PC-9 (cell line): Measurements from ENCODE around the gene SMYD2. TPM values are rescaled to one million over a fixed set of nuclear protein-coding genes. Genes with fewer than 3 reads are reported as not detected.

Source experiments
- BruUV-seq: library from RNA; stranded (reverse); fragments of 400-500 nt; replicated peaks from 2 replicates; lab custom pipeline; 2021; lab: Mats Ljungman, UMichigan
- CTCF ChIA-PET: fragments of 300-600 bp; sonication (Branson Sonifier 250); formaldehyde crosslinking; loops from one replicate; lab custom pipeline; 2022; ENCODE audit warnings: antibody characterized with exemption; lab: Charles Lee
- POLR2A ChIA-PET: fragments of 300-600 bp; sonication (Branson Sonifier 250); formaldehyde crosslinking; loops from one replicate; lab custom pipeline; 2022; ENCODE audit warnings: antibody characterized with exemption; ENCODE audit not compliant: unreplicated experiment; lab: Charles Lee
- DNase-seq, 2 experiments: peaks; one replicate each; pipeline versions ENCODE4 v3.0.0 to v3.0.0-alpha.2; 2015 to 2022; ENCODE audit warnings: mixed read lengths in 1 of 2
- H2AFZ ChIP-seq: fragments of 200-600 bp; sonication (generic); 2 replicates; pipeline ENCODE4 v1.8.1; 2017; ENCODE audit warnings: antibody characterized with exemption
- H3F3A ChIP-seq: fragments of 200-600 bp; sonication (generic); 2 replicates; pipeline ENCODE4 v1.8.1; 2017; ENCODE audit warnings: antibody characterized with exemption, mild to moderate bottlenecking, low read depth; ENCODE audit not compliant: insufficient read depth
- H3K27ac ChIP-seq: fragments of 200-600 bp; sonication (generic); 2 replicates; pipeline ENCODE4 v1.6.1; 2016; ENCODE audit warnings: mixed run types
- H3K27me3 ChIP-seq: fragments of 200-600 bp; sonication (generic); 2 replicates; pipeline ENCODE4 v1.6.1; 2016; ENCODE audit warnings: low read depth, mixed run types; ENCODE audit not compliant: insufficient read depth
- H3K36me3 ChIP-seq: fragments of 200-600 bp; sonication (generic); 2 replicates; pipeline ENCODE4 v1.6.1; 2016; ENCODE audit warnings: low read depth, mixed run types
- H3K4me1 ChIP-seq: fragments of 200-600 bp; sonication (generic); replicated peaks from 2 replicates; pipeline ENCODE4 v1.6.1; 2016; ENCODE audit warnings: mixed run types; ENCODE audit not compliant: insufficient read depth
- H3K4me2 ChIP-seq: fragments of 200-600 bp; sonication (generic); 2 replicates; pipeline ENCODE4 v1.6.1; 2017; ENCODE audit warnings: mixed run types
- H3K4me3 ChIP-seq: fragments of 200-600 bp; sonication (generic); 2 replicates; pipeline ENCODE4 v1.6.1; 2016; ENCODE audit warnings: mixed run types
- H3K79me2 ChIP-seq: fragments of 200-600 bp; sonication (generic); 2 replicates; pipeline ENCODE4 v1.6.1; 2017; ENCODE audit warnings: low read depth, mixed run types
- H3K9me2 ChIP-seq: fragments of 200-600 bp; sonication (generic); 2 replicates; pipeline ENCODE4 v1.8.1; 2017; ENCODE audit warnings: mild to moderate bottlenecking; ENCODE audit not compliant: insufficient read depth
- H3K9me3 ChIP-seq: fragments of 200-600 bp; sonication (generic); 2 replicates; pipeline ENCODE4 v1.8.1; 2016; ENCODE audit warnings: low read depth; ENCODE audit not compliant: insufficient read depth
- H4K20me1 ChIP-seq: fragments of 200-600 bp; sonication (generic); 2 replicates; pipeline ENCODE4 v1.8.1; 2017; ENCODE audit not compliant: insufficient read depth
- CTCF ChIP-seq: fragments of 200-600 bp; sonication (generic); conservative IDR thresholded peaks from 2 replicates; pipeline ENCODE4 v1.6.1; 2017; ENCODE audit warnings: mixed run types, antibody characterized with exemption, mild to moderate bottlenecking, moderate library complexity
- EZH2 ChIP-seq: fragments of 200-600 bp; sonication (generic); IDR thresholded peaks from 2 replicates; pipeline ENCODE4 v1.8.0; 2017; ENCODE audit warnings: antibody characterized with exemption, low read depth
- intact Hi-C: fragments of 100-400 bp; cut with micrococcal nuclease; formaldehyde crosslinking; loops from one replicate; pipeline ENCODE4 v1.10.0; 2022; ENCODE audit not compliant: unreplicated experiment
- total RNA-seq: library from RNA; stranded (reverse); gene quantifications from 2 replicates; pipeline ENCODE4 v1.2.3, GENCODE V29; 2021

Gene SMYD2
- total RNA-seq, 1 experiment from 2014 or later = 36.4 TPM

DNA sequence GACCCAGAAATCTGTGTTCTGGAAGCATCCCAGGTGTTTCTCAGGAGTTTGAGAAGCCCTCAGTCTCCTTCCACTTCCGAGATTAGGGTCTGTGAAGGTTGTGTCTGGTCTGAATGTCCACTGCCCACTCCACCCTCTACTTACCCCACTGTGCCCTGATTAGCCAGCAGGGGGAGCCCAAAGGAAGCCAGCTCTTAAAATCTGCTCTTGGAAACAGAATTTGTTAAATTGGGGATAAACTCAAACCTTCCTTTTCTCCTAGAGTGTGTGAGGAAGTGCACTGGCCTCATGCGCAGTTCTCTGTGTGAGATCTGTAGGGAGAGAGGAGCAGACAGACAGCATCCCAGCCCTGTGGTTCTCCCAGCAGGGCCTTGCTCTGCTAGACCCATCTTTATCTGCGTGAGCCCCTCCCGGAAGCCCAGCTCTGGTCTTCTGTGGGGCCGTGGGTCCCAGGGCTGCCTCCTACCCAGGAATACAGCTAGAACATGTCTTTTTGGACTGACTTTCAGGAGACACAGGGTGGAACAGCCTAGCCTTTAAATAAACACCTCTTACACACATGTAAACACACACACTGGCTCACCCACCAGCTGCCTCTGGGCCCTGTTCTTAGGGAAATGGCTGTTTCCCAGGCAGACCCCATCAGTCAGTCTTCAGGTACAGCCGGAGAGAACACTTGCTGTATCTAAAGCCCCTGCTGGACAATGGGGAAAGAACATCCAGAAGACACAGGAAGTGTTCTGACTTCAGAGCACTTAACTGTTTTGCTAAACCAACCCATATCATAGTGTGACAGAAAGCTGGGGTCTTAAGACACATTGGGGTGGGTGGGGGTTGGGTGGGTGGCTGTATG is 52.2 kb downstream of the SMYD2 start:
- ChIA-PET POLR2A (interaction anchor here (0.6 kb wide), 3 partner anchors 17 to 216 kb away, joined by 3 read pairs; no protein-coding TSS in a partner anchor), CTCF (interaction anchor here (0.6 to 3.2 kb wide), 7 partner anchors 16 to 294 kb away, joined by 3 to 34 read pairs (median 7); no protein-coding TSS in a partner anchor)
- Histone ChIP-seq H2AFZ (no peak overlapping the region), H3K4me3 (no peak overlapping the region), H3K79me2 (no peaks in the 10 kb centered on the region), H3K27ac (no peak overlapping the region), H3K4me2 (no peak overlapping the region), H3K36me3 (no peaks in the 10 kb centered on the region), H4K20me1 (no peaks in the 10 kb centered on the region), H3K9me2 (no peaks in the 10 kb centered on the region), H3K4me1 (no peaks in the 10 kb centered on the region), H3F3A (no peaks in the 10 kb centered on the region), H3K27me3 (no peaks in the 10 kb centered on the region), H3K9me3 (no peaks in the 10 kb centered on the region)
- intact Hi-C loops = loop anchor here (1.0 to 2.0 kb wide), 5 partner anchors 218 to 1194 kb away; partner anchors contain the start of gene PTPN14
- peak in 1 of 2 experiments; percentile 58 for DNase-seq
- BruUV-seq = no TSS peak
- peak; percentile 93 for TF ChIP-seq CTCF
- TF ChIP-seq EZH2 = no peak

GRCh38 chr1:214335567-214335966 is 54.6 kb downstream of the SMYD2 start:
- H3K79me2 ChIP-seq = no peaks in the 10 kb centered on the region
- no peaks in the 10 kb centered on the region for H3K36me3 ChIP-seq
- TF ChIP-seq EZH2 (no peak), CTCF (no peak)
- no peaks in the 10 kb centered on the region for H3F3A ChIP-seq
- BruUV-seq = no TSS peak
- POLR2A ChIA-PET = no interaction called here
- no peak for DNase-seq
- H3K4me3 ChIP-seq = no peak overlapping the region
- H3K9me3 ChIP-seq = no peaks in the 10 kb centered on the region
- no peak overlapping the region for H3K27ac ChIP-seq
- H3K27me3 ChIP-seq = no peaks in the 10 kb centered on the region
- intact Hi-C loops = no loop called here
- H3K4me2 ChIP-seq = no peak overlapping the region
- no peaks in the 10 kb centered on the region for H3K4me1 ChIP-seq
- no peak overlapping the region for H2AFZ ChIP-seq
- H3K9me2 ChIP-seq = no peaks in the 10 kb centered on the region
- H4K20me1 ChIP-seq = no peaks in the 10 kb centered on the region
- CTCF ChIA-PET = no interaction called here

DNA sequence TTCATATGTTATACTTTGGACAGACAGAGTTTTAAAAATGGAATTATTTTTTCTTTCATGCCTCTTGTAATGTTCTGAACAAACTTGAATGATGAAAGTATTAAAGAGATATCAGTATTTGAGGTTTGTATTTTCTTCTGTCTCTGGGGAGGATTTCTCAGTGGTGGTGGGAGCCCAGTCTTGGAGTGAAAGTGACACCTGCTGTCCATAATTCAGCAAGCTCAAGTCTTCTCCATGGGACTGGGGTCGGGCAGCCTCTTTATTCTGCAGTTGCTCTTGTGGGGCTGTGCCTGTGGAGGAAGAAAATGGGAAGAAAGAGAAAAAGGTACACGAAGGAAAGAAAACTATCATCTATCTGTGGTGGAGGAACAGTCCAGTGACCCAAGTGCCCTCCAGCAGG is 56.1 kb downstream of the SMYD2 start:
- no peak for DNase-seq
- intact Hi-C loops = no loop called here
- Histone ChIP-seq H3K4me2 (no peak overlapping the region), H3K79me2 (no peaks in the 10 kb centered on the region), H4K20me1 (no peaks in the 10 kb centered on the region), H3K4me1 (no peaks in the 10 kb centered on the region), H3F3A (no peaks in the 10 kb centered on the region), H3K4me3 (no peak overlapping the region), H2AFZ (no peak overlapping the region), H3K27ac (no peak overlapping the region), H3K9me2 (no peaks in the 10 kb centered on the region), H3K9me3 (no peaks in the 10 kb centered on the region), H3K36me3 (no peaks in the 10 kb centered on the region), H3K27me3 (no peaks in the 10 kb centered on the region)
- BruUV-seq = no TSS peak
- ChIA-PET POLR2A (no interaction called here), CTCF (no interaction called here)
- no peak for TF ChIP-seq EZH2
- no peak for TF ChIP-seq CTCF
